ENCODE measurements around the gene FBLIM1.

DNA sequence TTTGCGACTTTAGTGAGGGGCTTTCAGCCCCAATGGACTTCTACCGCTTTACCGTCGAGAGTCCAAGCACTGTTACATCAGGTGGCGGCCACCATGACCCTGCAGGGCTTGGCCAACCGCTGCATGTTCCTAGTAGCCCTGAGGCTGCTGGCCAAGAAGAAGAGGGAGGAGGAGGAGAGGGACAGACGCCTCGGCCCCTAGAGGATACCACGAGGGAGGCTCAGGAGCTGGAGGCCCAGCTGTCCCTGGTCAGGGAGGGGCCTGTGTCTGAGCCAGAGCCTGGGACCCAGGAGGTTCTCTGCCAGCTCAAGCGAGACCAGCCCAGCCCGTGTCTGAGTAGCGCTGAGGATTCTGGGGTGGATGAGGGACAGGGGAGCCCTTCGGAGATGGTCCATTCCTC is 31.2 kb upstream of the FBLIM1 start:
- TF ChIP-seq, protein P1, sequence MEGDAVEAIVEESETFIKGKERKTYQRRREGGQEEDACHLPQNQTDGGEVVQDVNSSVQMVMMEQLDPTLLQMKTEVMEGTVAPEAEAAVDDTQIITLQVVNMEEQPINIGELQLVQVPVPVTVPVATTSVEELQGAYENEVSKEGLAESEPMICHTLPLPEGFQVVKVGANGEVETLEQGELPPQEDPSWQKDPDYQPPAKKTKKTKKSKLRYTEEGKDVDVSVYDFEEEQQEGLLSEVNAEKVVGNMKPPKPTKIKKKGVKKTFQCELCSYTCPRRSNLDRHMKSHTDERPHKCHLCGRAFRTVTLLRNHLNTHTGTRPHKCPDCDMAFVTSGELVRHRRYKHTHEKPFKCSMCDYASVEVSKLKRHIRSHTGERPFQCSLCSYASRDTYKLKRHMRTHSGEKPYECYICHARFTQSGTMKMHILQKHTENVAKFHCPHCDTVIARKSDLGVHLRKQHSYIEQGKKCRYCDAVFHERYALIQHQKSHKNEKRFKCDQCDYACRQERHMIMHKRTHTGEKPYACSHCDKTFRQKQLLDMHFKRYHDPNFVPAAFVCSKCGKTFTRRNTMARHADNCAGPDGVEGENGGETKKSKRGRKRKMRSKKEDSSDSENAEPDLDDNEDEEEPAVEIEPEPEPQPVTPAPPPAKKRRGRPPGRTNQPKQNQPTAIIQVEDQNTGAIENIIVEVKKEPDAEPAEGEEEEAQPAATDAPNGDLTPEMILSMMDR (IDR thresholded peaks at IDR 0.05; ENCODE audit: low read depth, low read length, poor library complexity, severe bottlenecking): no peak
- TF ChIP-seq EZH2phosphoT487 (IDR thresholded peaks at IDR 0.05; ENCODE audit: borderline replicate concordance, low read length): no peak
